Lower lobe of right lung (tissue), 2 donors: ENCODE measurements around the gene MTUS2. TPM values are rescaled to one million over a fixed set of nuclear protein-coding genes. Genes with fewer than 3 reads are reported as not detected.

ENCODE experiments used
- ATAC-seq, 2 donors: fragments of 200-7000 bp; cut with Tn5 transposase; one replicate each; pipeline ENCODE4 v1.9.1; 2020 to 2022; ENCODE audit warnings: mild to moderate bottlenecking in 2 of 2, moderate library complexity in 2 of 2
- DNase-seq: peaks from one replicate; pipeline ENCODE4 v3.0.0-alpha.2; 2020
- H3K27ac ChIP-seq: fragments of 200-600 bp; one replicate; pipeline ENCODE4 v1.8.0; 2022
- H3K27me3 ChIP-seq: fragments of 200-600 bp; one replicate; pipeline ENCODE4 v1.8.0; 2022; ENCODE audit warnings: low read depth
- H3K36me3 ChIP-seq: fragments of 200-600 bp; one replicate; pipeline ENCODE4 v1.8.0; 2022; ENCODE audit warnings: mild to moderate bottlenecking
- H3K4me1 ChIP-seq: fragments of 200-600 bp; one replicate; pipeline ENCODE4 v1.8.0; 2022
- H3K4me3 ChIP-seq: fragments of 200-600 bp; one replicate; pipeline ENCODE4 v1.8.0; 2022; ENCODE audit warnings: mild to moderate bottlenecking
- H3K9me3 ChIP-seq: fragments of 200-600 bp; one replicate; pipeline ENCODE4 v1.8.0; 2022
- CTCF ChIP-seq: fragments of 200-600 bp; IDR thresholded peaks from one replicate; pipeline ENCODE4 v1.8.0; 2022; ENCODE audit warnings: antibody characterized with exemption, mild to moderate bottlenecking
- intact Hi-C: fragments of 100-400 bp; cut with DNase I; formaldehyde crosslinking; loops from one replicate; pipeline ENCODE4 v1.11.0; 2022
- total RNA-seq: library from RNA; stranded (reverse); fragmentation: NEBNext Ultra II Directional; extraction: Animal tissue kit (Norgen Biotek cat#: 25700); gene quantifications from one replicate; pipeline ENCODE4 v1.2.1, GENCODE V29; 2021
- donor health status: DM: no; HTN: yes; CAD: no; lungs with severe emphysema.

The MTUS2 gene
- total RNA-seq, 1 donor from 2014 or later = 0.21 TPM

GRCh38 chr13:29266261-29266660, 446.1 kb downstream of the MTUS2 start:
- Histone ChIP-seq H3K36me3 (no peaks in the 10 kb centered on the region), H3K27me3 (no peaks in the 10 kb centered on the region), H3K4me3 (no peak overlapping the region), H3K27ac (no peak overlapping the region), H3K9me3 (no peaks in the 10 kb centered on the region), H3K4me1 (no peaks in the 10 kb centered on the region)
- ATAC-seq = no peak
- intact Hi-C loops = no loop called here
- TF ChIP-seq CTCF = no peak
- no peak for DNase-seq

- no peaks in the 10 kb centered on the region for H3K4me1 ChIP-seq
- H3K36me3 ChIP-seq = no peaks in the 10 kb centered on the region
- no peak overlapping the region for H3K27ac ChIP-seq
- H3K27me3 ChIP-seq = no peaks in the 10 kb centered on the region
- ATAC-seq (no peak), DNase-seq (no peak)
- H3K4me3 ChIP-seq = no peak overlapping the region
- TF ChIP-seq CTCF = no peak
- H3K9me3 ChIP-seq = no peaks in the 10 kb centered on the region
- intact Hi-C loops = no loop called here
Observed at GRCh38 chr13:29266756-29267733, 446.9 kb downstream of the MTUS2 start.

GRCh38 chr13:29270271-29270985, 450.3 kb downstream of the MTUS2 start:
- TF ChIP-seq CTCF = no peak
- Histone ChIP-seq H3K27me3 (no peaks in the 10 kb centered on the region), H3K4me1 (no peaks in the 10 kb centered on the region), H3K9me3 (no peaks in the 10 kb centered on the region), H3K27ac (no peak overlapping the region), H3K4me3 (no peak overlapping the region), H3K36me3 (no peaks in the 10 kb centered on the region)
- intact Hi-C loops = no loop called here
- ATAC-seq (no peak), DNase-seq (no peak)

GRCh38 chr13:29271606-29272005, 451.5 kb downstream of the MTUS2 start:
- H3K4me1 ChIP-seq = no peaks in the 10 kb centered on the region
- no peaks in the 10 kb centered on the region for H3K36me3 ChIP-seq
- intact Hi-C loops = no loop called here
- DNase-seq = no peak
- TF ChIP-seq CTCF = no peak
- no peak for ATAC-seq
- no peak overlapping the region for H3K27ac ChIP-seq
- no peaks in the 10 kb centered on the region for H3K27me3 ChIP-seq
- H3K4me3 ChIP-seq = no peak overlapping the region
- no peaks in the 10 kb centered on the region for H3K9me3 ChIP-seq

GRCh38 chr13:29279356-29280254, 459.5 kb downstream of the MTUS2 start:
- TF ChIP-seq CTCF = no peak
- no peaks in the 10 kb centered on the region for H3K36me3 ChIP-seq
- H3K4me1 ChIP-seq = no peaks in the 10 kb centered on the region
- DNase-seq (no peak), ATAC-seq (no peak)
- H3K4me3 ChIP-seq = no peak overlapping the region
- no peaks in the 10 kb centered on the region for H3K27me3 ChIP-seq
- H3K27ac ChIP-seq = no peak overlapping the region
- no peaks in the 10 kb centered on the region for H3K9me3 ChIP-seq
- intact Hi-C loops = no loop called here
